A549 (cell line): Measurements from ENCODE around the gene MALAT1.

ENCODE experiments used
- CHD2 ChIP-seq: fragments of 150-350 bp; IDR thresholded peaks from 2 replicates; pipeline ENCODE4 v1.6.1; 2014; ENCODE audit warnings: low read length; ENCODE audit not compliant: partially characterized antibody
- CHD4 ChIP-seq: fragments of 200-600 bp; sonication (generic); IDR thresholded peaks from 2 replicates; pipeline ENCODE4 v1.6.1; 2016; ENCODE audit warnings: antibody characterized with exemption, mild to moderate bottlenecking, borderline replicate concordance
- JUNB ChIP-seq: fragments of >200 bp; sonication (Bioruptor Twin); formaldehyde crosslinking; IDR thresholded peaks from 2 replicates; pipeline ENCODE4 v1.6.1; 2016
- KDM1A ChIP-seq: fragments of 200-600 bp; sonication (generic); IDR thresholded peaks from 2 replicates; pipeline ENCODE4 v1.6.1; 2016; ENCODE audit warnings: low read depth, mild to moderate bottlenecking
- MYC ChIP-seq: IDR thresholded peaks from 2 replicates; pipeline ENCODE4 v1.6.1; 2012; ENCODE audit warnings: mild to moderate bottlenecking, inconsistent platforms, low read length, improper control_type of control experiment, borderline replicate concordance
- NR3C1 ChIP-seq: fragments of >200 bp; sonication (Bioruptor Twin); formaldehyde crosslinking; IDR thresholded peaks from 3 replicates; pipeline ENCODE4 v1.6.1; 2017
- POLR2A ChIP-seq: IDR thresholded peaks from 2 replicates; pipeline ENCODE4 v1.6.1; 2012; ENCODE audit warnings: mild to moderate bottlenecking, low read length
- RAD21 ChIP-seq, 2 experiments: fragments of >200 bp in 1 of 2; sonication (Bioruptor Twin) in 1 of 2; formaldehyde crosslinking in 1 of 2; IDR thresholded peaks in 1 of 2; conservative IDR thresholded peaks in 1 of 2; 2 replicates in 1 of 2; 3 replicates in 1 of 2; pipeline ENCODE4 v1.6.1; 2012 to 2018; ENCODE audit warnings: inconsistent platforms in 1 of 2
- RCOR1 ChIP-seq: fragments of 150-350 bp; IDR thresholded peaks from 2 replicates; pipeline ENCODE4 v1.6.1; 2014; ENCODE audit warnings: antibody characterized with exemption, low read length, low read depth
- ZC3H11A ChIP-seq: fragments of 450-650 bp; IDR thresholded peaks from 2 replicates; pipeline ENCODE4 v1.6.1; 2014; ENCODE audit warnings: antibody characterized with exemption, mild to moderate bottlenecking
- TF ChIP-seq, protein P1 (sequence below): fragments of >200 bp; sonication (Bioruptor Twin); formaldehyde crosslinking; IDR thresholded peaks from 3 replicates; pipeline ENCODE4 v1.5.1; 2016

DNA sequence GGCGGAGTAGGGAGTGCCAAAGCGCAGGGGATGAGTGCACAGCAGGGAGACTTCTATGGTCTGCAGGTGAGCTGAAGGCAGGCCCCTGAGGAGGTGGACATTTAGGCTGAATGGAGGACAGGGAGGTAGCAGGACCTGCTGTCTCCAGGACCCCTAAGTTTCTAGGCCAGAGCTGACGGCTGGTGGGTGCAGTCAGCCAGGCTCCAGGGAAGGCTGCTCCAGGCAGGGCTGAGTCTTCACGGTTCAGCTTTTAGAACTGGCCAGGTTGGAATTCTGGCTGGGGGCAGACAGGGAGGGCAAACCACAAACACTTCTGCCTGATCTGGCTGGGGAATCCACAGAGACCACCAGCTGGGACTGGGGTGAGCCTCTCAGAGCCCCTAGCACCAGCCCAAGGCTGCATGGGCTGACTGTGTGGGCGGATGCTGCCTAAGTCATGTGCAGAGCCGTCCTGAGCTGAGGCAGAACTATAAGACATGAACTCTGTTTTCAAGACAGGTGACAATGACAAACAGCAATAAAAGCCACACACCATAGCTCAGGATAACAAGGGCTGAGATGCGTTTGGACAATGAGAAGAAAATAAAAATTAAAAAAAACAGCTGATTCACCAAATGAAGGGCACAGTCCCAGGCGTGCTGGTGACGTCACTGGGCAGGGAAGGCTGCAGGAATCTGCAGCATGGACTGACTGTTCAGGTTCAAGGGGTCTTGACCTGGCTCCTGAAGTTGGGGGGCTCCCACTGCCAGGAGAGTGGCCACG is 10.4 kb upstream of the MALAT1 start:
- TF ChIP-seq, protein P1, sequence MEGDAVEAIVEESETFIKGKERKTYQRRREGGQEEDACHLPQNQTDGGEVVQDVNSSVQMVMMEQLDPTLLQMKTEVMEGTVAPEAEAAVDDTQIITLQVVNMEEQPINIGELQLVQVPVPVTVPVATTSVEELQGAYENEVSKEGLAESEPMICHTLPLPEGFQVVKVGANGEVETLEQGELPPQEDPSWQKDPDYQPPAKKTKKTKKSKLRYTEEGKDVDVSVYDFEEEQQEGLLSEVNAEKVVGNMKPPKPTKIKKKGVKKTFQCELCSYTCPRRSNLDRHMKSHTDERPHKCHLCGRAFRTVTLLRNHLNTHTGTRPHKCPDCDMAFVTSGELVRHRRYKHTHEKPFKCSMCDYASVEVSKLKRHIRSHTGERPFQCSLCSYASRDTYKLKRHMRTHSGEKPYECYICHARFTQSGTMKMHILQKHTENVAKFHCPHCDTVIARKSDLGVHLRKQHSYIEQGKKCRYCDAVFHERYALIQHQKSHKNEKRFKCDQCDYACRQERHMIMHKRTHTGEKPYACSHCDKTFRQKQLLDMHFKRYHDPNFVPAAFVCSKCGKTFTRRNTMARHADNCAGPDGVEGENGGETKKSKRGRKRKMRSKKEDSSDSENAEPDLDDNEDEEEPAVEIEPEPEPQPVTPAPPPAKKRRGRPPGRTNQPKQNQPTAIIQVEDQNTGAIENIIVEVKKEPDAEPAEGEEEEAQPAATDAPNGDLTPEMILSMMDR = no peak
- TF ChIP-seq CHD4 (no peak), POLR2A (no peak), MYC (no peak), KDM1A (no peak), RCOR1 (0 out of 2 replicates have a peak, but pooled peaks have one; percentile 8), JUNB (no peak), RAD21 (conservative IDR thresholded peaks at IDR 0.05 in 1 of 2, IDR thresholded peaks at IDR 0.05 in 1 of 2) (no peak), NR3C1 (no peak), CHD2 (no peak), ZC3H11A (no peak)
